ENCODE results near the gene MEX3C.

MEX3C gene

DNA sequence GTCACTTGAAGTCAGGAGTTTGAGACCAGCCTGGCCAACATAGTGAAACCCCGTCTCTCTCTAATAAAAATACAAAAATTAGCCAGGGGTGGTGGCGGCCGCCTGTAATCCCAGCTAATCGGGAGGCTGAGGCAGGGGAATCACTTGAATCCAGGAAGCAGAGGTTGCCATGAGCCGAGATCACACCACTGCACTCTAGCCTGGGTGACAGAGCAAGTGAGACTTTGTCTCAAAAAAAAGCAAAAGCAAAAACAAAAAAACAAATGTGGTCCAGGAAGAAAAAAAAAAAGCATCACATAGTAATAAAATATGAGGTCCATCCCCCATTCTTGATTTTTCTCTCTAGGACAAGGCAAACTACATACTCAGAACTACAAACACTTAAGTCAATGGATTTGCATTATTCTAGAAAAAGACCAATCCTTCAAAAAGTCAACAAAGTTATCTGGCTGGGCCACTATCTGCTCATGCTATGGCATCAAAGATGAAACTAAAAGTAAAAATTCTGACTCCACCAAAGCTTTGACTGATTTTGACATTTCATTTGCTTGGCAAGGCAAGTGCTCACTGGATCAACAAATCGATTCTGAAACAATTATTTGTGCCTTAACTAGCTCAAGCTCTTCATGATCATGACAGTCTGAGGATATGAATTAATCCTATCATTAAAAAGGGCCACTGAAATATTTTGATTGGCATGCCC is 28.4 kb downstream of the MEX3C start:
- TF ChIP-seq, protein P1, sequence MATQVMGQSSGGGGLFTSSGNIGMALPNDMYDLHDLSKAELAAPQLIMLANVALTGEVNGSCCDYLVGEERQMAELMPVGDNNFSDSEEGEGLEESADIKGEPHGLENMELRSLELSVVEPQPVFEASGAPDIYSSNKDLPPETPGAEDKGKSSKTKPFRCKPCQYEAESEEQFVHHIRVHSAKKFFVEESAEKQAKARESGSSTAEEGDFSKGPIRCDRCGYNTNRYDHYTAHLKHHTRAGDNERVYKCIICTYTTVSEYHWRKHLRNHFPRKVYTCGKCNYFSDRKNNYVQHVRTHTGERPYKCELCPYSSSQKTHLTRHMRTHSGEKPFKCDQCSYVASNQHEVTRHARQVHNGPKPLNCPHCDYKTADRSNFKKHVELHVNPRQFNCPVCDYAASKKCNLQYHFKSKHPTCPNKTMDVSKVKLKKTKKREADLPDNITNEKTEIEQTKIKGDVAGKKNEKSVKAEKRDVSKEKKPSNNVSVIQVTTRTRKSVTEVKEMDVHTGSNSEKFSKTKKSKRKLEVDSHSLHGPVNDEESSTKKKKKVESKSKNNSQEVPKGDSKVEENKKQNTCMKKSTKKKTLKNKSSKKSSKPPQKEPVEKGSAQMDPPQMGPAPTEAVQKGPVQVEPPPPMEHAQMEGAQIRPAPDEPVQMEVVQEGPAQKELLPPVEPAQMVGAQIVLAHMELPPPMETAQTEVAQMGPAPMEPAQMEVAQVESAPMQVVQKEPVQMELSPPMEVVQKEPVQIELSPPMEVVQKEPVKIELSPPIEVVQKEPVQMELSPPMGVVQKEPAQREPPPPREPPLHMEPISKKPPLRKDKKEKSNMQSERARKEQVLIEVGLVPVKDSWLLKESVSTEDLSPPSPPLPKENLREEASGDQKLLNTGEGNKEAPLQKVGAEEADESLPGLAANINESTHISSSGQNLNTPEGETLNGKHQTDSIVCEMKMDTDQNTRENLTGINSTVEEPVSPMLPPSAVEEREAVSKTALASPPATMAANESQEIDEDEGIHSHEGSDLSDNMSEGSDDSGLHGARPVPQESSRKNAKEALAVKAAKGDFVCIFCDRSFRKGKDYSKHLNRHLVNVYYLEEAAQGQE (IDR thresholded peaks at IDR 0.05; ENCODE audit: insufficient read depth in 1 of 2, low read depth in 2 of 2, low read length in 2 of 2), result no peak
- TF ChIP-seq FOXP2 (optimal IDR thresholded peaks at IDR 0.05; ENCODE audit: borderline replicate concordance, extremely low read depth, extremely low read length, insufficient read depth) (no peak), TAF1 (IDR thresholded peaks at IDR 0.05; ENCODE audit: borderline replicate concordance, insufficient read depth, low read length) (no peak), POLR2AphosphoS5 (IDR thresholded peaks at IDR 0.05; ENCODE audit: low read depth, low read length) (no peak), SIN3A (IDR thresholded peaks at IDR 0.05; ENCODE audit: borderline replicate concordance, insufficient read depth, low read length) (no peak)

DNA sequence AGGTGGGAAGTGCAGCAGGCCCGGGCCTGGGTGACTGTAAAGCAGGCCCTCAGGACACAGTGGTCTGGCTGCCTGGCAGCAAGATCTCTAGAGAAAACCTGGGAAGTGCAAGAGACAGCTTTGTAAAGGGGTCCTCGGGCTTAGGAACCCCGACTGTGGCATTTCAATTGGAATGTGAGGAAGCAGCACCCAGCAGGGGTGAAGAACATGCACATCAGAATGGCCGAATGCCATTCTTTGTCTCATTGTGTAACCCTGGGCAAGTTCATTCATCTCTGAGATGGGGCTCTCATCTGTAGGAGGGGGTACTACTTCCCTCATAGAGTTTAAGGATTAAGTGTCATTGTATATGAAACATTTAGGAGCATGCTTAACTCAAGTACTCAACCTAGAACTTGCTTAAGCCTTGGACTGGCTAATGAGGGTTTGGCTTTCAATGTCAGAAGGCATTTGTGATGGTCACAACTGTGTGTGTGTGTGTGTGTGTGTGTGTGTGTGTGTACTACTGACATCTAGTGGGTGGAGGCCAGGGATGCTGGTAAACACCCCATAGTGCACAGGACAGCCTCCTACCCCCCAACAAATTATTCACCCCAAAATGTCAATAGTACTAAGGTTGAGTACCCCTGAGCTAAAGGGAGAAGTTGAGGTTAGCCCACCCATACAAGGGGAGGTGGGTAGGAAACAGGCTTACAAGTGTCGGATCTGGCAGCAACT is 29.3 kb downstream of the MEX3C start:
- TF ChIP-seq POLR2AphosphoS5 (IDR thresholded peaks at IDR 0.05; ENCODE audit: low read depth, low read length) (no peak), SIN3A (IDR thresholded peaks at IDR 0.05; ENCODE audit: borderline replicate concordance, insufficient read depth, low read length) (no peak)

DNA sequence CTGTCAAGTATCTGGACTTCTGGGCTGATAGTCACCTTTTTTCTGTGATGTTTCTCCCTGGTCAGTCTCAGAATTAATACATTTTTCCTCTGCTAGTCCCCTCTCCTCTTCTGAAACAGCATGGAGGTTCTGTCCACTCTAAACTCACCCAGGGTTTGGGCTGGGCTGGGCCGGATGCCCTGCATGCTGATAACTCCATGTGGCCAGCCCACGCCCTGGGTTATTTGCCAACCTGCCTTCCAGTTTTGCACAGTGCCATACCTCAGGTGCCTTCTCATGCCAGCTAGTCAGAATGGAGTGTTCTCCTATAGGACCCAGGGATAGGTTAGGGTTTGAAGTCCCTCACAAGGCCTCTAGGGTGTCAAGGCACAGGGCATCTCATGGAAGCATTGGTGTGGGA is 32.2 kb downstream of the MEX3C start:
- TF ChIP-seq FOXP2 (optimal IDR thresholded peaks at IDR 0.05; ENCODE audit: borderline replicate concordance, extremely low read depth, extremely low read length, insufficient read depth), result no peak
- no peak for TF ChIP-seq POLR2AphosphoS5 (IDR thresholded peaks at IDR 0.05; ENCODE audit: low read depth, low read length)
- TF ChIP-seq, protein P1 (IDR thresholded peaks at IDR 0.05; ENCODE audit: insufficient read depth in 1 of 2, low read depth in 2 of 2, low read length in 2 of 2), result no peak
- no peak for TF ChIP-seq TAF1 (IDR thresholded peaks at IDR 0.05; ENCODE audit: borderline replicate concordance, insufficient read depth, low read length)
- no peak for TF ChIP-seq SIN3A (IDR thresholded peaks at IDR 0.05; ENCODE audit: borderline replicate concordance, insufficient read depth, low read length)

DNA sequence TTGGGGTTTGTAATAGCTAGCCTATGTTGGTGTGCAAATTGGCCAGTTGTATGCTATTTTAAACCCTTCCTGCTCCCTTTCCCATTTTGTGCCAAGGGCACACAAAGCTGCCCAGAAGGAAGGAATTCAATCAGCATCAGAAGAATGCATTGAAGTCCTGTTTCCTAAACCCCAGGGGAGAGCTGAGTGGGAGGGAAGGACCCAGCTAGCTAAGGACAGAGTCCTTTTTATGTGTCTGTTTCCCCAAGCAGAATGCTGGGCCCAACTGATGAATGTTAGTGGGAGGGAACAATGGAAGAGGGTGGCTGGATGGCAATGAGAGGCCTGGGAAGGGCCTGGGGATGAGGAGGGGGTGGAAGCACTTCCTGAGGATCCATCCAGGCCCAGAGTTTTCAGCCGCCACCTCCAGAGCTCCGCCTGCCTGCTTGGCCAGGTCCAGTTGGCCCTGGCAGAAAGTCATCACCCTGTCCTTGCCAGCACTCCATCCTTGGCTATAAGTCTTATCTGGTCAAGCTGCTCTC is 32.7 kb downstream of the MEX3C start:
- TF ChIP-seq TAF1 (IDR thresholded peaks at IDR 0.05; ENCODE audit: borderline replicate concordance, insufficient read depth, low read length), result no peak
- no peak for TF ChIP-seq POLR2AphosphoS5 (IDR thresholded peaks at IDR 0.05; ENCODE audit: low read depth, low read length)
- no peak for TF ChIP-seq FOXP2 (optimal IDR thresholded peaks at IDR 0.05; ENCODE audit: borderline replicate concordance, extremely low read depth, extremely low read length, insufficient read depth)
- TF ChIP-seq, protein P1 (IDR thresholded peaks at IDR 0.05; ENCODE audit: insufficient read depth in 1 of 2, low read depth in 2 of 2, low read length in 2 of 2), result no peak
- no peak for TF ChIP-seq SIN3A (IDR thresholded peaks at IDR 0.05; ENCODE audit: borderline replicate concordance, insufficient read depth, low read length)

DNA sequence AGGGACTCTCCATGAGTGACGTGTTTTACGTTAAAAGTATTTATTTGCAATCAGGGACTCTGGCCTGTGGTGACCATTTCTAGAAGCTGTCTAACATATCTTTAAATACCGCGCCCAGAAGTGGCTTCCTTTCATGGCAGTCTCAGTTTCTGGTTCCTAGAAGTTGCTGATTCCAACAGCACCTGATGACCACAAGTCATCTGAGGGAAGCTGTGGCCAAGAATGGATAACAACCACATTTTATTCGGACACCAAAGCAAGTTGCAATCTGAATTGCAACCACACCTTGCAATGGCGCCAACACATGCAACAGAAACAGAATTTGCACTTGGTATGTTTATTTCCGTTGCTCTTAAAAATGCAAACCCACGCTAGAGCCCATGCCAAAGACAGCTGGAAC is 33.1 kb downstream of the MEX3C start:
- no peak for TF ChIP-seq POLR2AphosphoS5 (IDR thresholded peaks at IDR 0.05; ENCODE audit: low read depth, low read length)
- TF ChIP-seq TAF1 (IDR thresholded peaks at IDR 0.05; ENCODE audit: borderline replicate concordance, insufficient read depth, low read length), result no peak
- TF ChIP-seq, protein P1 (IDR thresholded peaks at IDR 0.05; ENCODE audit: insufficient read depth in 1 of 2, low read depth in 2 of 2, low read length in 2 of 2), result no peak
- TF ChIP-seq FOXP2 (optimal IDR thresholded peaks at IDR 0.05; ENCODE audit: borderline replicate concordance, extremely low read depth, extremely low read length, insufficient read depth), result no peak
- no peak for TF ChIP-seq SIN3A (IDR thresholded peaks at IDR 0.05; ENCODE audit: borderline replicate concordance, insufficient read depth, low read length)
